DMS153 treated with DMSO at 0.1 percent for 48 hours (cell line): Measurements from ENCODE around the gene HSPG2.
"Not testable (repeated sequence)": the region's sequence is repeated elsewhere in the genome, so short reads cannot be mapped to it uniquely, and the experiment has no call there.

Experiments
- DNase-seq: peaks from one replicate; lab custom pipeline; 2025; ENCODE audit not compliant: unreplicated experiment; lab: John Stamatoyannopoulos, UW

The HSPG2 gene

GRCh38 chr1:21813542-21813941 lies 123.6 kb downstream of the HSPG2 start:
- no peak for DNase-seq

GRCh38 chr1:21811875-21812305 lies 125.2 kb downstream of the HSPG2 start, which contains the start of gene LDLRAD2:
TSS of gene LDLRAD2 (plus strand) at chr1:21812265. CDS start at chr1:21812452, 187 bp downstream.
- no peak for DNase-seq

- no peak for DNase-seq
These were observed 132.6 kb downstream of the HSPG2 start for GRCh38 chr1:21804536-21804935.

- no peak for DNase-seq
These were observed 136.0 kb downstream of the HSPG2 start for GRCh38 chr1:21801100-21801499.

- DNase-seq: no peak
These were observed 137.4 kb downstream of the HSPG2 start for GRCh38 chr1:21799730-21800129.

GRCh38 chr1:21795075-21795474 lies 142.0 kb downstream of the HSPG2 start:
- no peak for DNase-seq

GRCh38 chr1:21794656-21795055 lies 142.5 kb downstream of the HSPG2 start:
- DNase-seq: no peak

GRCh38 chr1:21793104-21793503 lies 144.0 kb downstream of the HSPG2 start:
- no peak for DNase-seq

GRCh38 chr1:21786640-21787039 lies 150.5 kb downstream of the HSPG2 start:
- DNase-seq: no peak

GRCh38 chr1:21785764-21786163 lies 151.3 kb downstream of the HSPG2 start:
- DNase-seq: not testable (repeated sequence)

GRCh38 chr1:21783679-21784603 lies 153.2 kb downstream of the HSPG2 start:
- no peak for DNase-seq

GRCh38 chr1:21782868-21783678 lies 154.0 kb downstream of the HSPG2 start, which contains the start of gene USP48:
TSS of gene USP48 (minus strand) at chr1:21783149. CDS start at chr1:21782957, 192 bp downstream.
- DNase-seq: peak; percentile 93

- DNase-seq: no peak
These were observed 154.7 kb downstream of the HSPG2 start for GRCh38 chr1:21782349-21782867.

GRCh38 chr1:21781815-21782348 lies 155.2 kb downstream of the HSPG2 start:
- DNase-seq: no peak

GRCh38 chr1:21779613-21780521 lies 157.2 kb downstream of the HSPG2 start:
- no peak for DNase-seq

GRCh38 chr1:21778405-21778727 lies 158.7 kb downstream of the HSPG2 start:
- no peak for DNase-seq

GRCh38 chr1:21776925-21777324 lies 160.2 kb downstream of the HSPG2 start:
- not testable (repeated sequence) for DNase-seq

- DNase-seq: no peak
These were observed 161.0 kb downstream of the HSPG2 start for GRCh38 chr1:21775985-21776562.

GRCh38 chr1:21775550-21775914 lies 161.6 kb downstream of the HSPG2 start:
- no peak for DNase-seq
